Measurements from ENCODE around the gene RAB11FIP2.

Gene RAB11FIP2

DNA sequence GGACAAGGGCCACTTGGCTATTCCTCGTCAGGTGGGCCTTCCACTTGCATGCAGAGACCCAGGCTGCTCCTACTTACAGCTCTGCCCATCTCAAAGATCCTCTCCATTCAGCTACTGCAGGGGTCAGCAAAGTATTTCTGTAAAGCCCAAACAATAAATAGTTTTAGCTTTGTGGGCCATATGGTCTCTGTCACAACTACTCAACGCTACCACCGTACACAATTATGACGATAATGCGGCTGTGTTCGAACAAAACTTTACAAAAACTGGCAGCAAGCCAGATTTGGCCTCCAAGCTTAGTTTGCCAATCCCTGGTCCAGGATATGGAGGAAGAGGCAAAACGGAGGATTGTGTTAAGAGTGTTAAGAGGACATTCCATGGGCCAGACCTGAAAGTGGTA, 12.8 kb downstream of the RAB11FIP2 start:
- H3K27ac ChIP-seq (ENCODE audit: low read depth, low read length): no peak overlapping the region
- H3K4me1 ChIP-seq (ENCODE audit: insufficient read depth, low read length): peaks cover 18% of the 10 kb centered on the region
- no peaks in the 10 kb centered on the region for H3K27me3 ChIP-seq (ENCODE audit: control insufficient read depth in 1 of 2, insufficient read depth in 2 of 2, low read length in 2 of 2)
- no peaks in the 10 kb centered on the region for H3K36me3 ChIP-seq (ENCODE audit: insufficient read depth, low read length)
- H3K9me3 ChIP-seq (ENCODE audit: low read length): no peaks in the 10 kb centered on the region
- H3K4me3 ChIP-seq (ENCODE audit: low read depth in 1 of 2, low read length in 2 of 2): no peak overlapping the region
- H3K9ac ChIP-seq (ENCODE audit: low read length): no peak overlapping the region

DNA sequence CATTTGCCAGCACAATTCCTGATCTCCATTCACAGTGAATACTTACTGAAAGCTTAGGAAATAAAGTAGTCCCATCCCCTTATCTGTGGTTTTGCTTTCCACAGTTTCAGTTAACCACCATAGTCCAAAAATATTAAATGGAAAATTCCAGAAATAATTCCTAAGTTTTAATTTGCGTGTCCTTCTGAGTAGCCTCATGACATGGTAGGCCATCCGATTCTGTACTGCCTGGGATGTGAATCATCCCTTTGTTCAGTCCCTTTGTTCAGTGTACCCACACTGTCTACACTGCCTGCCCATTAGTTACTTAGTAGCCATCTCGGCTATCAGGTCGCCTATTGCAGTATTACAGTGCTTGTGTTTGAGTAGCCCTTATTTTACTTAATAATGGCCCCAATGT, 14.2 kb downstream of the RAB11FIP2 start:
- H3K4me1 ChIP-seq (ENCODE audit: insufficient read depth, low read length): peaks cover 18% of the 10 kb centered on the region
- no peaks in the 10 kb centered on the region for H3K36me3 ChIP-seq (ENCODE audit: insufficient read depth, low read length)
- no peak overlapping the region for H3K9ac ChIP-seq (ENCODE audit: low read length)
- H3K4me3 ChIP-seq (ENCODE audit: low read depth in 1 of 2, low read length in 2 of 2): no peak overlapping the region
- H3K27ac ChIP-seq (ENCODE audit: low read depth, low read length): no peak overlapping the region
- no peaks in the 10 kb centered on the region for H3K9me3 ChIP-seq (ENCODE audit: low read length)
- no peaks in the 10 kb centered on the region for H3K27me3 ChIP-seq (ENCODE audit: control insufficient read depth in 1 of 2, insufficient read depth in 2 of 2, low read length in 2 of 2)

DNA sequence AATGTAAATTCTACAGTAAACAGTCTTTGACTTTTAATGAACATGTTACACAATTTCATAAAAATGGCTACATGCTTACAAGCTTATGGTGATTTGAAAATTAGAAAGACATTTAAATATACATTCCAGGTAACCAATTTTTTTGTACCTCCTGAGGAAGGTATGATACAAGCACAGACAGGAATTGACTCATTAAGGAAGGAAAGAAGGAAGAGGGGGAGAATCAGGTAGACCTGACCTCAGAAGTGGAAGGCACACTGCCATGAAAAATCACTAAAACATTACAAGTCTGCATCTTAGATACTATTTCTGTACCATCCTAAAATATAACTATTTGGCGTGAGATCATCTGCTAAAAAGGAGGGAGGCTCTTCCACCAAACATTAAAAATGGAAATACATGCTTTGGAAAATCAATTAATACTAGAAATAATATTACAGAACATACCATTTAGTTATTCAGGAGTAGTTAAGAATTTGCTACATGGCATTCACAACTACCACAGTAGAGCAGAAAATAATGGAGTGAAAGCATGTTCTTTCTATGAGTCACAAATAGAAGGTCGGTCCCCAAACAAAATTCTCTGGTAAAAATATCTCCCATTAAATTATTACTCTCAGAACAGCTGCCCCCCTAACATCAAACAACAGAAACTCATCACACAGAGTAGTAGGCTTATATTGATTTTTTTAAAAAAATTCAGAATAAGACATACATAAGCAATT, 15.2 kb downstream of the RAB11FIP2 start:
- H3K27me3 ChIP-seq (ENCODE audit: control insufficient read depth in 1 of 2, insufficient read depth in 2 of 2, low read length in 2 of 2): no peaks in the 10 kb centered on the region
- H3K4me1 ChIP-seq (ENCODE audit: insufficient read depth, low read length): peaks cover 14% of the 10 kb centered on the region
- H3K4me3 ChIP-seq (ENCODE audit: low read depth in 1 of 2, low read length in 2 of 2): no peak overlapping the region
- no peak overlapping the region for H3K9ac ChIP-seq (ENCODE audit: low read length)
- no peak overlapping the region for H3K27ac ChIP-seq (ENCODE audit: low read depth, low read length)
- no peaks in the 10 kb centered on the region for H3K36me3 ChIP-seq (ENCODE audit: insufficient read depth, low read length)
- no peaks in the 10 kb centered on the region for H3K9me3 ChIP-seq (ENCODE audit: low read length)

DNA sequence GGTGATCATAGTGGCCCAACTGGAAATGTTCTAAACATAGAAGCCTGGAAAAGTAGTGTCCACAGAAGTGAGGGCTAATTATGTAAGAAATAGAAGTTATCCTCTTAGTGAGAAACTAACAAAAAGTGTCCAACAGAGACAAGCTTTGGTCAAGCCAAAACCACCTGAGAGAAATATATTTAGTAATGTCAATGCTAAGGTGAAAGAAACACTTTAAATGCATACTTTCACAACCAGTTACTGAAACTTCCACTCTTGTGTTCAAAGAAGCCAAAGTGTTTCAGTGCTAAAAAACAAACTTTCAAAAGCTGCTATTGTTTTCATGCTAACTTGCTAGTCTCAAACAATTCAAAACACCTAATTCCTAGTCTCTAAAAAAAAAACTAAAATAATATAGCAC, 18.1 kb downstream of the RAB11FIP2 start:
- Histone ChIP-seq H3K27me3 (ENCODE audit: control insufficient read depth in 1 of 2, insufficient read depth in 2 of 2, low read length in 2 of 2) (no peaks in the 10 kb centered on the region), H3K9me3 (ENCODE audit: low read length) (no peaks in the 10 kb centered on the region), H3K4me3 (ENCODE audit: low read depth in 1 of 2, low read length in 2 of 2) (no peak overlapping the region), H3K9ac (ENCODE audit: low read length) (no peak overlapping the region), H3K4me1 (ENCODE audit: insufficient read depth, low read length) (no peaks in the 10 kb centered on the region), H3K36me3 (ENCODE audit: insufficient read depth, low read length) (no peaks in the 10 kb centered on the region), H3K27ac (ENCODE audit: low read depth, low read length) (no peak overlapping the region)

GRCh38 chr10:118027397-118027796, 19.3 kb downstream of the RAB11FIP2 start:
- Histone ChIP-seq H3K4me3 (ENCODE audit: low read depth in 1 of 2, low read length in 2 of 2) (no peak overlapping the region), H3K36me3 (ENCODE audit: insufficient read depth, low read length) (no peaks in the 10 kb centered on the region), H3K27ac (ENCODE audit: low read depth, low read length) (no peak overlapping the region), H3K27me3 (ENCODE audit: control insufficient read depth in 1 of 2, insufficient read depth in 2 of 2, low read length in 2 of 2) (no peaks in the 10 kb centered on the region), H3K9ac (ENCODE audit: low read length) (no peak overlapping the region), H3K9me3 (ENCODE audit: low read length) (no peaks in the 10 kb centered on the region), H3K4me1 (ENCODE audit: insufficient read depth, low read length) (no peaks in the 10 kb centered on the region)

DNA sequence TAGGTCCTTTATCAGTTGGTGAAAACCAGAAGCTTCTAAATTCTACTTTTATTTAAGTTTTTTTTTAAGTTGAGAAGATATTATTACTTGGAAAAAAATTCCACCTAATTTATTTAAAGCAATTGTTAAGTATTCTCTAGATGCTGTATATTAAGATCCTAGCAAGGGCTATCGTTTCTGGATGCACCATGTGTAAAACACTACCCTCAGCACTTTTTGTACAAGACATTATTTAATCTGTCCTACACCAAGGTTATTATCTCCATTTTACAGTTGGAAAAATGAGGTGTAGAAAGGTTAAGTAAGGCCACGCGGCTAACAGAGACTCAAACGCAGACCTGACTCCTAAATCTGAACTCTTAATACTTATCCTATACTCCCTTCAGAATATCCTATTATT, 19.8 kb downstream of the RAB11FIP2 start:
- Histone ChIP-seq H3K4me1 (ENCODE audit: insufficient read depth, low read length) (no peaks in the 10 kb centered on the region), H3K36me3 (ENCODE audit: insufficient read depth, low read length) (no peaks in the 10 kb centered on the region), H3K9me3 (ENCODE audit: low read length) (no peaks in the 10 kb centered on the region), H3K4me3 (ENCODE audit: low read depth in 1 of 2, low read length in 2 of 2) (no peak overlapping the region), H3K27me3 (ENCODE audit: control insufficient read depth in 1 of 2, insufficient read depth in 2 of 2, low read length in 2 of 2) (no peaks in the 10 kb centered on the region), H3K9ac (ENCODE audit: low read length) (no peak overlapping the region), H3K27ac (ENCODE audit: low read depth, low read length) (no peak overlapping the region)

- Histone ChIP-seq H3K9ac (ENCODE audit: low read length) (no peak overlapping the region), H3K36me3 (ENCODE audit: insufficient read depth, low read length) (no peaks in the 10 kb centered on the region), H3K4me3 (ENCODE audit: low read depth in 1 of 2, low read length in 2 of 2) (no peak overlapping the region), H3K27me3 (ENCODE audit: control insufficient read depth in 1 of 2, insufficient read depth in 2 of 2, low read length in 2 of 2) (no peaks in the 10 kb centered on the region), H3K27ac (ENCODE audit: low read depth, low read length) (no peak overlapping the region), H3K4me1 (ENCODE audit: insufficient read depth, low read length) (no peaks in the 10 kb centered on the region), H3K9me3 (ENCODE audit: low read length) (no peaks in the 10 kb centered on the region)
These were observed 26.4 kb downstream of the RAB11FIP2 start for GRCh38 chr10:118020365-118020764.

GRCh38 chr10:118017850-118018249, 28.9 kb downstream of the RAB11FIP2 start:
- Histone ChIP-seq H3K27ac (ENCODE audit: low read depth, low read length) (no peak overlapping the region), H3K36me3 (ENCODE audit: insufficient read depth, low read length) (no peaks in the 10 kb centered on the region), H3K9me3 (ENCODE audit: low read length) (no peaks in the 10 kb centered on the region), H3K27me3 (ENCODE audit: control insufficient read depth in 1 of 2, insufficient read depth in 2 of 2, low read length in 2 of 2) (no peaks in the 10 kb centered on the region), H3K4me1 (ENCODE audit: insufficient read depth, low read length) (no peaks in the 10 kb centered on the region), H3K9ac (ENCODE audit: low read length) (no peak overlapping the region), H3K4me3 (ENCODE audit: low read depth in 1 of 2, low read length in 2 of 2) (no peak overlapping the region)

- Histone ChIP-seq H3K27ac (ENCODE audit: low read depth, low read length) (no peak overlapping the region), H3K9me3 (ENCODE audit: low read length) (no peaks in the 10 kb centered on the region), H3K4me3 (ENCODE audit: low read depth in 1 of 2, low read length in 2 of 2) (no peak overlapping the region)
These were observed 29.5 kb downstream of the RAB11FIP2 start for GRCh38 chr10:118017071-118017740.

GRCh38 chr10:118012952-118013525, 33.7 kb downstream of the RAB11FIP2 start:
- H3K4me1 ChIP-seq (ENCODE audit: insufficient read depth, low read length): no peaks in the 10 kb centered on the region
- no peak overlapping the region for H3K4me3 ChIP-seq (ENCODE audit: low read depth in 1 of 2, low read length in 2 of 2)
- H3K36me3 ChIP-seq (ENCODE audit: insufficient read depth, low read length): peaks cover 7% of the 10 kb centered on the region

More at GRCh38 chr10:118017071-118017740, 29.5 kb downstream of the RAB11FIP2 start:
- H3K36me3 ChIP-seq (ENCODE audit: insufficient read depth, low read length): no peaks in the 10 kb centered on the region
- no peaks in the 10 kb centered on the region for H3K4me1 ChIP-seq (ENCODE audit: insufficient read depth, low read length)
- no peak overlapping the region for H3K9ac ChIP-seq (ENCODE audit: low read length)
- no peaks in the 10 kb centered on the region for H3K27me3 ChIP-seq (ENCODE audit: control insufficient read depth in 1 of 2, insufficient read depth in 2 of 2, low read length in 2 of 2)

GRCh38 chr10:118007773-118008172, 39.0 kb downstream of the RAB11FIP2 start:
- Histone ChIP-seq H3K9me3 (ENCODE audit: low read length) (no peaks in the 10 kb centered on the region), H3K9ac (ENCODE audit: low read length) (no peak overlapping the region), H3K36me3 (ENCODE audit: insufficient read depth, low read length) (peaks cover 12% of the 10 kb centered on the region), H3K4me3 (ENCODE audit: low read depth in 1 of 2, low read length in 2 of 2) (no peak overlapping the region), H3K4me1 (ENCODE audit: insufficient read depth, low read length) (no peaks in the 10 kb centered on the region), H3K27ac (ENCODE audit: low read depth, low read length) (no peak overlapping the region), H3K27me3 (ENCODE audit: control insufficient read depth in 1 of 2, insufficient read depth in 2 of 2, low read length in 2 of 2) (no peaks in the 10 kb centered on the region)

More at GRCh38 chr10:118012952-118013525, 33.7 kb downstream of the RAB11FIP2 start:
- Histone ChIP-seq H3K27me3 (ENCODE audit: control insufficient read depth in 1 of 2, insufficient read depth in 2 of 2, low read length in 2 of 2) (no peaks in the 10 kb centered on the region), H3K27ac (ENCODE audit: low read depth, low read length) (no peak overlapping the region), H3K9ac (ENCODE audit: low read length) (no peak overlapping the region), H3K9me3 (ENCODE audit: low read length) (no peaks in the 10 kb centered on the region)
